GM12865 (cell line): ENCODE results near the gene SELENOO.

Experiments used
- DNase-seq: peaks from one replicate; pipeline ENCODE4 v3.0.0; 2010; ENCODE audit warnings: low read depth
- H3K4me3 ChIP-seq: 2 replicates; pipeline ENCODE4 v1.5.1; 2011; ENCODE audit warnings: mild to moderate bottlenecking, low read depth, low read length, control low read depth
- TF ChIP-seq, protein P1 (sequence below): IDR thresholded peaks from 2 replicates; pipeline ENCODE4 v1.5.1; 2011; ENCODE audit warnings: low read length, control low read depth, low read depth, inconsistent platforms; ENCODE audit not compliant: insufficient read depth; ENCODE audit errors: missing control alignments

Gene SELENOO

DNA sequence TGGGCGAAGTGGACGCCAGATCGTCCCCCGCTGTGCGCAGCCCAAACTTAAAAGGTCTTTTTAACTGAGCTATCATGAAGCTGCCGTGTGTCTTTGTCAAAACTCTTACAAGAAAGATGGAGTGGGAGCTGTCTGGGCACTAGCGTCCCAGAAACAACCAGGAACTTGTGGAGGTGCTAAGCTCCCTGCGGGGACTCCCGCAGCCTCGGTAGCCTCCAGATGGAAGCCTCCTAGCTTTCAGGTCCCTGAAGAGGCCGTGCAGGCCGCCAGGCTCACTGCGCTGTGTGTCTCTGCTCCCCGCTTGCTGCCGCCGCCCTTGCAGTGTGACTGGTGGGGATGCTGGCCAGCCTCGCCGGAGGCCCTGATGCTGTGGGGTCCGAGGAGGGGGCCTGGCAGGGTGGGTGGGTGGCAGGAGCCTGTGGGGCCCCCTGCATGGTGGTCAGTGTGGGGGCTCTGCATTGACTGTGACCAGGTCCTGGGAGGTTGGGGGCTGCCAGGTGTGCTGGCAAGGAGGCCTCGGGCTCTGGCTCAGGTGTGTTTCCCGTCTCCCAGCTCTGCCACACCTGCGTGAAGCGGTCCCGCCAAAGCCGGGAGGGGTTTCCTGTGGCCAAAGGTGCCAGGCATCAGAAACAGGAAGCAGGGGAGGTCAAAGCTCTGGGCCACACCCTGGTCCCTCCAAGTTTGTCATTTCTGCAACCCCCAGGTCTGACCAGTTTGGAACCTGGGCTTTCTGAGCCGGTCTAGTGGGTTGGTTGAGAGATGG is 13.9 kb upstream of the SELENOO start:
- peak overlapping the region; percentile 79 for H3K4me3 ChIP-seq
- peak; percentile 75 for DNase-seq
- TF ChIP-seq, protein P1, sequence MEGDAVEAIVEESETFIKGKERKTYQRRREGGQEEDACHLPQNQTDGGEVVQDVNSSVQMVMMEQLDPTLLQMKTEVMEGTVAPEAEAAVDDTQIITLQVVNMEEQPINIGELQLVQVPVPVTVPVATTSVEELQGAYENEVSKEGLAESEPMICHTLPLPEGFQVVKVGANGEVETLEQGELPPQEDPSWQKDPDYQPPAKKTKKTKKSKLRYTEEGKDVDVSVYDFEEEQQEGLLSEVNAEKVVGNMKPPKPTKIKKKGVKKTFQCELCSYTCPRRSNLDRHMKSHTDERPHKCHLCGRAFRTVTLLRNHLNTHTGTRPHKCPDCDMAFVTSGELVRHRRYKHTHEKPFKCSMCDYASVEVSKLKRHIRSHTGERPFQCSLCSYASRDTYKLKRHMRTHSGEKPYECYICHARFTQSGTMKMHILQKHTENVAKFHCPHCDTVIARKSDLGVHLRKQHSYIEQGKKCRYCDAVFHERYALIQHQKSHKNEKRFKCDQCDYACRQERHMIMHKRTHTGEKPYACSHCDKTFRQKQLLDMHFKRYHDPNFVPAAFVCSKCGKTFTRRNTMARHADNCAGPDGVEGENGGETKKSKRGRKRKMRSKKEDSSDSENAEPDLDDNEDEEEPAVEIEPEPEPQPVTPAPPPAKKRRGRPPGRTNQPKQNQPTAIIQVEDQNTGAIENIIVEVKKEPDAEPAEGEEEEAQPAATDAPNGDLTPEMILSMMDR: no peak

DNA sequence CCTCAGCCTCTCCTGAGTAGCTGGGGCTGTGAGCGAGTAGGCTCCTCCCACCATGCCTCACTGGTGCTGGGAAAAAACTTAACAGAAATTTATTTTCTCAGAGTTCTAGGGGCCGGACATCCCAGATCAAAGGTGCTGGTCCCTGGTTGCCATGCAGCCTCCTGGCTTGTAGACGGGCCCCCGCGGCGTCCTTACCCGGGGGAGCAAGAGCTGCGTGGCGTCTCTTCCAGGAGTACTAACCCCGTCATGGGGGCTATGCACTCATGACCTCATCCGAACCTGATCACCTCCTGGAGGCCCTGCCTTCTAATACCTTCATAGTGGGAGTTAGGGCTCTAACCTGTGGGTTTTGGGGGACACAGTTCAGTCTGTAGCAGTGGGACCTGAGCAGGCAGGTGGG is 12.5 kb upstream of the SELENOO start:
- TF ChIP-seq, protein P1: no peak
- no peak overlapping the region for H3K4me3 ChIP-seq

DNA sequence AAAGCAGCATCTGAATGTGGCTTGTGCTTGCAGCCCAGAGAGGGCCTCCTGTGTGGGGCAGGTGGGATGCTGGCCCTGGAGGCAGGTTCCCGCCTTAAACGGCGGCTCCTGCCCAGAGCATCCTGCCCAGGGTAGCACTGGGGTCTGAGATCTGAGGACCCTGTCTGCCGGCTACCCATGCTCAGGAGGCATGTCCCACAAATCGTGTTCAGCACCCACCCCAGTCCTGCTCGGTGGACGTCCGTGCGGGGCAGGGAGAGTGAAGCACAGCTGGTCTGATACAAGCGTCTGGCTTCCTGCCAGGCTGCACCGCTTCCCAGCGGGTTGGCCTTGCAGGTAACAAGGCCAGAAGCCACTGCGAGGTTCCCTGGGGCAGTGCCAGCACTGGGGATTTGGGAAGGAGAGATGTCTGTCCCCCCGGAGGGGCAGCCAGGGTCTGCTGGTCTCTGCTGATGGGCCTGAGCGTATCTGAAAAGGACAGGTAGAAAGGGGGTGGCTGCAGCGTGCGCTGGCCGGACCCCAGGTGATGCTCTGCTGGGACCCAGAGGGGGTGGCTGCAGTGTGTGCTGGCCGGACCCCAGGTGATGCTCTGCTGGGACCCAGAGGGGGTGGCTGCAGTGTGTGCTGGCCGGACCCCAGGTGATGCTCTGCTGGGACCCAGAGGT is 11.5 kb upstream of the SELENOO start:
- TF ChIP-seq, protein P1: no peak
- H3K4me3 ChIP-seq: peak overlapping the region; percentile 73
- DNase-seq: peak; percentile 47

More for the DNA sequence above, 12.5 kb upstream of the SELENOO start:
- no peak for DNase-seq

DNA sequence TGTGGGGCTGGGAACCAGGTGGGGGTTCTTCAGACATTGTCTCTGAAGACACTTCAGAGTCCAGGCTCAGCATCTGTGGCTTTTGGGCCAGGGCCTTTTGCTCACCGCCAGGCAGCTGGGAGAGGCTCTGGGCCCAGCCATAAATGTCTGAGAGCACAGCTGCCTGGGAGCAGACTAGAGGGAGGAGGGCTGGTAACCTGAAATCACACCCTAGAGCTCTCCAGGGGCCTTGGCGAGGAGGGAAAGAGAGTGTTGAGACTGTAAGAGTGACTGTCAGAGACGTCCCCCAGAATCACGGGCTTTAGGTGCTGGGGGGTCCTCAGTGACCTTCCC is 11.0 kb upstream of the SELENOO start:
- peak; percentile 42 for DNase-seq
- TF ChIP-seq, protein P1: no peak
- H3K4me3 ChIP-seq: peak overlapping the region; percentile 73

DNA sequence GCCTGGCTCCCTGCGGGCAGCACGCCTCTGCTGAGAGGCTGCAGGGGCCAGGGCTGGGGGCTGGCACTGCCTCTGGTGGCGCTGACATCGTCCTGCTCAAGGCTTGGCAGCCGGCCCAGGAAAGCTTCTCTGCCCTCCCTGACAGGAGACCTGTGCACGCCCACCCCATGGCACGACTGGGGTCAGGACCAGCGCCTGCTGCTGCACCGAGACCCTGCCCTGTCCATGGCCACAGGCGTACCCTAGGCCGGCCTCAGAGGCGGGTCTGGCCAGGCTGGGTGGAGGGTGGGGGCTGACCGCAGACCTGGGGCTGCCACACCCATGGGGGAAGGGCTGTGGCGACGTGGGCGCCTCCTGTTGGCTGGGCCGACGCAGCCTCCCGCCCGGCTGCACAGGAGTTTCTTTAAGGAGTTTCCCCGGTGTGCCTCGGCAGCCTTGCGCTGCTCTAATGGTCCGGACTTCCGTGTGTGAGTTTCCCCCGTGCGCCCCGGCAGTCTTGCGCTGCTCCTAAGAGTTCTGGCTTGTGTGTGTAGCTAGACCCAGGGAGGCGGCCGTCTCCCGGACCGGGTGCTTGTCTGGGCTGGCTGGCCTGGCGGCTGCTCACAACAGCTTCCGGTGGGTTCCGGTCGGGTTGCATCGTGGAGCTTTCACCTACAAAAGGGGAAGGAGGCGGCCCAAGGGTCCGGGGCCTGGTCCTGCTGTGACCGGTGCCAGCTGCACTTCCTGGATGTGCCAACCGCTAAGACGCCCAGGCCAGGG is 10.4 kb upstream of the SELENOO start:
- H3K4me3 ChIP-seq: peak overlapping the region; percentile 73
- TF ChIP-seq, protein P1: peak; percentile 49
- DNase-seq: peak; percentile 95

DNA sequence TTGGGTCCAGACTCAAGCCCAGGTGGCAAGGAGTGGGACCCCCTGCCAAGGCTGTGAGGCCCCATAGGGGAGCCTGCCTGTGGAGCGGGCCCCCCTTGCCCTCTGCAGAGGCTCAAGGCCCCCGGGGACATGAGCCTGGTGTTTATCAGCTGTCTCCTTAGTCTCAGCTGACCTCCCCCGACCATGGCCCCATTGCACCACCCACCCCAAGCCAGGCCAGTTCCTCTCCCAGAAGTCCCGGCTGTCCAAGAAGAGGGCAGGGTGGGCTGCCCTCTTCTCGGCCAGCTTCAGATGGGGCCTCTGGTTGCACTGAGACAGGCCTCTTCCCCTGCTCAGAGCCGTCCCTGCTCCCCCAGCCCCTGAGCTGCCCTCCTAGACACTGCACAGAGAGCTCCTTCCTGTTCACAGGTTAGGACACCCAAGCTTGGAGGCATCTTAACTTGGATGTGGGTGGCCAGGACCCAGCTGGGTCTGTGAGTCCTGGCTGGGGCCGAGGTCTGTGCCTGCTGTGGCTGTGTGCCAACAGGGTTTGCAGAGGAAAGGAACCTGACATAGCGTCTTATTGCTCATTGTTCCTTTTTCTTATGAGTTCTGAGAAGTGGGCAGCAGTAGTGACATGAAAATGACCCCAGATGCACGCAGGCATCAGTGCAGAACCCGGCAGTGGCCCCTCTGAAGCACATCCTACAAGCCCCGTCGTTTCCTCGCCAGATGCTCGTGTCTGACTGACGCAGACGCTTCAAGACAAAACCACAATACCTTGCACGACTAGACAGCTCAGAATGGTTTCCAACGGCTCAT is 9.7 kb upstream of the SELENOO start:
- H3K4me3 ChIP-seq: peak overlapping the region; percentile 73
- TF ChIP-seq, protein P1: no peak
- DNase-seq: peak; percentile 94
